ENCODE data around the gene INF2. TPM values are rescaled to one million over a fixed set of nuclear protein-coding genes. Genes with fewer than 3 reads are reported as not detected.

Gene INF2
- polyA plus RNA-seq, 1 donor (not counting 4 experiments of a cell fraction or from before 2014, with no cell fraction given) = 22.6 TPM

- no peak for FAIRE-seq
- peaks cover 6% of the 10 kb centered on the region for H3K4me1 ChIP-seq (ENCODE audit: control insufficient read depth, extremely low read depth, insufficient read depth, low read length)
- peak overlapping the region in 1 of 3 experiments; percentile 34 for H3K4me3 ChIP-seq (ENCODE audit: control insufficient read depth in 2 of 3, extremely low read depth in 1 of 3, insufficient read depth in 2 of 3, low read depth in 1 of 3, low read length in 3 of 3)
- no peak overlapping the region for H2AFZ ChIP-seq (ENCODE audit: control insufficient read depth, low read length)
- H3K9ac ChIP-seq (ENCODE audit: control insufficient read depth, extremely low read depth, insufficient read depth, low read length) = no peak overlapping the region
- dilution Hi-C loops (cut with MboI; ENCODE audit: extremely low pct_ligation_motif_present, low sequenced_read_pairs) = no loop called here
- no peak overlapping the region for H3K27ac ChIP-seq (ENCODE audit: control insufficient read depth, insufficient read depth, low read length)
- no peaks in the 10 kb centered on the region for H3K9me3 ChIP-seq (ENCODE audit: control insufficient read depth, low read depth, low read length)
- no peaks in the 10 kb centered on the region for H3K79me2 ChIP-seq (ENCODE audit: control insufficient read depth, insufficient read depth, low read length)
- peaks cover 3% of the 10 kb centered on the region for H4K20me1 ChIP-seq (ENCODE audit: control insufficient read depth, extremely low read depth, insufficient read depth, low read length)
- H3K9me1 ChIP-seq (ENCODE audit: control insufficient read depth, extremely low read depth, insufficient read depth, low read length) = no peaks in the 10 kb centered on the region
- no peak for DNase-seq (ENCODE audit: low read depth, low spot score)
- peak overlapping the region; percentile 16 for H3K4me2 ChIP-seq (ENCODE audit: control insufficient read depth, extremely low read depth, insufficient read depth, low read depth, low read length)
- no peak for TF ChIP-seq EZH2 (IDR thresholded peaks at IDR 0.05; ENCODE audit: low read length)
- TF ChIP-seq CTCF (optimal IDR thresholded peaks at IDR 0.05 in 1 of 3, IDR thresholded peaks at IDR 0.05 in 1 of 3, conservative IDR thresholded peaks at IDR 0.05 in 1 of 3; ENCODE audit: extremely low read depth in 1 of 3, insufficient read depth in 2 of 3, low read length in 3 of 3) = peak in 2 of 3 experiments; percentile 15 to 16
- H3K27me3 ChIP-seq (ENCODE audit: control insufficient read depth, extremely low read depth, insufficient read depth, low read length) = peaks cover 5% of the 10 kb centered on the region
- H3K36me3 ChIP-seq (ENCODE audit: control insufficient read depth in 2 of 2, extremely low read depth in 1 of 2, insufficient read depth in 2 of 2, low read length in 2 of 2) = peaks cover 0 to 4% of the 10 kb centered on the region in 2 experiments
These were observed 35.8 kb downstream of the INF2 start for GRCh38 chr14:104724981-104725771.

GRCh38 chr14:104725772-104726548 lies 36.5 kb downstream of the INF2 start:
- FAIRE-seq = no peak
- TF ChIP-seq CTCF (optimal IDR thresholded peaks at IDR 0.05 in 1 of 3, IDR thresholded peaks at IDR 0.05 in 1 of 3, conservative IDR thresholded peaks at IDR 0.05 in 1 of 3; ENCODE audit: extremely low read depth in 1 of 3, insufficient read depth in 2 of 3, low read length in 3 of 3) (no peak), EZH2 (IDR thresholded peaks at IDR 0.05; ENCODE audit: low read length) (no peak)
- Histone ChIP-seq H3K36me3 (ENCODE audit: control insufficient read depth in 2 of 2, extremely low read depth in 1 of 2, insufficient read depth in 2 of 2, low read length in 2 of 2) (peaks cover 0 to 4% of the 10 kb centered on the region in 2 experiments), H3K4me1 (ENCODE audit: control insufficient read depth, extremely low read depth, insufficient read depth, low read length) (peaks cover 6% of the 10 kb centered on the region), H3K4me3 (ENCODE audit: control insufficient read depth in 2 of 3, extremely low read depth in 1 of 3, insufficient read depth in 2 of 3, low read depth in 1 of 3, low read length in 3 of 3) (no peak overlapping the region), H3K4me2 (ENCODE audit: control insufficient read depth, extremely low read depth, insufficient read depth, low read depth, low read length) (no peak overlapping the region), H2AFZ (ENCODE audit: control insufficient read depth, low read length) (no peak overlapping the region), H3K9me3 (ENCODE audit: control insufficient read depth, low read depth, low read length) (no peaks in the 10 kb centered on the region), H3K79me2 (ENCODE audit: control insufficient read depth, insufficient read depth, low read length) (no peaks in the 10 kb centered on the region), H4K20me1 (ENCODE audit: control insufficient read depth, extremely low read depth, insufficient read depth, low read length) (peaks cover 3% of the 10 kb centered on the region), H3K9me1 (ENCODE audit: control insufficient read depth, extremely low read depth, insufficient read depth, low read length) (no peaks in the 10 kb centered on the region), H3K27ac (ENCODE audit: control insufficient read depth, insufficient read depth, low read length) (no peak overlapping the region), H3K27me3 (ENCODE audit: control insufficient read depth, extremely low read depth, insufficient read depth, low read length) (peaks cover 5% of the 10 kb centered on the region), H3K9ac (ENCODE audit: control insufficient read depth, extremely low read depth, insufficient read depth, low read length) (no peak overlapping the region)
- dilution Hi-C loops (cut with MboI; ENCODE audit: extremely low pct_ligation_motif_present, low sequenced_read_pairs) = no loop called here
- DNase-seq (ENCODE audit: low read depth, low spot score) = no peak

All from keratinocyte (primary cell).